ENCODE results near the gene NUF2.
"Not testable (repeated sequence)": the region's sequence is repeated elsewhere in the genome, so short reads cannot be mapped to it uniquely, and the experiment has no call there.

Gene NUF2

DNA sequence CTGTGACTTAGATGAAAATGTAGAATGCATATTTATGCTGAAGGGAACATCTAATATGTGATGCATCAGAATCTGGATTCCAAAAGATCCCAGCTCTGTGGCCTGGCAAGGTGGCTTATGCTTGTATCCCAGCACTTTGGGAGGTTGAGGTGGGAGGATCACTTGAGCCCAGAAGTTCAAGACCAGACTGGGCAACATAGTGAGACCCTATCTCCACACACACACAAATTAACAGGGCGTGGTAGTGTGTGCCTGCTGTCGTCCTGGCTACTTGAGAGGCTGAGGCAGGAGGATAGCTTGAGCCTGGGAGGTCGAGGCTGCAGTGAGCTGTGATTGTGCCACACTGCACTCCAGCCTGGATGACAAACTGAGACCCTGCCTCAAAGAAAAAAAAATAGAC is 1.6 kb downstream of the NUF2 start:
- DNase-seq: not testable (repeated sequence)

DNA sequence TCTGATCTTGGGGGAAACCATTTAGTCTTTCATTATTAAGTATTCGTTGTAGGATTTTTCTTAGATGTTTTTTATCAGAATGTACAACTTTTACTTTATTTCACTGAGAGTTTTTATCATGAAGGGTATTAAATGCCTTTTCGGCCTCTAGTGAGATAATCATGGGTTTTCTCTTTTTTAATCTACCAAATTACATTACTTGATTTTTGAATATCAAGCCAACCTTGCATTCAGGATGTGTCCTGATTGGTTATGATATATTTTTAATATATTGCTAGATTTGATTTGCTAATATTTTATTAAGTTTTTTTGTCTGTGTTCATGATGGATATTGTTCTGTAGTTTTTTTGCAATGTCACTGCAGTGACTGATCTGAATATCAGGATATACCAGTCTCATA is 9.4 kb downstream of the NUF2 start:
- no peak for DNase-seq

DNA sequence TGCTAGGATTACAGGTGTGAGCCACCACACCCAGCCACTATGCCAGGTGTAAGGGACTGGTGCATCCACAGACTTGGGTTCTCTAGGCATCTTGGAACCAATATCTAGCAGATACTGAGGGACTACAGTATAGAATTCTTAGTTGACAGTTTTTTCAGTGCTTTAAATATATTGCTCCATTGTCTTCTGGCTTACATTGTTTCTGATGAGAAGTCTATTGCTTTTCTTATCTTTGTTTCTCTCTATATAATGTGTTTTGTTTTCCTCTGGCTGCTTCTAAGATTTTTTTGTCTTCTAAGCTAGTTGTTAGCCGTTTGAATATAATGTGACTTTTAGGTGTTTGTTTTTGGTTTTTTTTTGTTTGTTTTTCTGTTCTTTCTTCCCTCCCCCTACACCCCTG is 13.5 kb downstream of the NUF2 start:
- no peak for DNase-seq

DNA sequence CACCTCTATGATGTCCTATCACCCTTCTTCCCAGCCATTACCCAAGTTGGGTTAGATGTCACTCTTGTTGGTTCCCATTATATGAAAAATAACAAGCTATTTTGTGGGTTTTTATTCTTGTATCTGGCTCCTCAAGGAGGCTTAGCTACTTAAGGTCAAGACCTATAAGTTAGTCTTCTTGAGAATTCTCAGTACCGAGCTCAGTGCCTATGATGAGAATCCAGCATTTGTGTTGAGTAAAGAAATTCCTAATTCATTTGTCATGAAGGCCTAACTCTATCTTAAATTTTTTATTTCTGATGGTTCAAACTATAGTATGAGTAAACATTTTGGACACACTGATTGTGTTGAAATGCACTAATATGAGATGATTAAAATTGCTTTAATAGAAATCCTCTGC is 15.9 kb downstream of the NUF2 start:
- DNase-seq: no peak

DNA sequence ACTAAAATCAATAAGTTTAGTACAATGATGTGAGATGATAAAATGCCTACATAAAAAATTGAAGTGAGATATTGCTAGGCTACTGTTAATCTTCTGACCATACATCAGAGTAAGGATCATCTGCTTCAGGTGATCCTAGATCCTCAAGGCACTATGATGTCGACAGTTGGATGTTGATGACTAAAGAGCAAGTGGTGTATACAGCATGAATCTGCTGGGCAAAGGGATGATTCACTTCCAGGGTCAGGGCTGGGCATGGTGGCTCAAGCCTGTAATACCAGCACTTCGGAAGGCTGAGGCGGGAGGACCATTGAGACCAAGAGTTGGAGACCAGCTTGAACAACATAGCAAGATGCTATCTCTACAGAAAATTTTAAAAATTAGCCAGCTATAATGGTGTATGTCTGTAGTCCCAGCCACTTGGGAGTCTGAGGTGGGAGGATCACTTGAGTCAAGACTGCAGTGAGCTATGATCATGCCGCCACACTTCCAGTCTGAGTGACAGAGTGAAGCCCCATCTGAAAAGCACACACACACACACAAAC is 24.6 kb downstream of the NUF2 start:
- no peak for DNase-seq

DNA sequence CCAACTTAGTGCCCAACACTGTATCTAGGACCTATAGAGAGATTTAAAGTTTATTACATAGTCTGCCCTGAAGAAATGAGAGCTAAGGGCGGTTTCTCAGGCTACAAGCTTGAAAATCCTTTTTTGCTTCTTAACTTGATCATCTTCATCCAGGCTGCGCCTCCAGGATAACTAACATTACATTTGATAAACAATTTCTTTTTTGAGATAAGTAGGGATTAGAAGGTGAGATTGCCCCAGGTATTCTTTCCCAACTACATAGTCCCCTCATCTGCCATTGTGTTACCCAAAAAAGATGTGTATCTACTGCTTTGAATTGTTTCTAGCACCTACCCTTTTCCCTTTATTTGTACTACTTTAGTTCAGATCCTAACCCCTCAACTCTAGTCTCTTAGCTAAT is 25.4 kb downstream of the NUF2 start:
- no peak for DNase-seq

DNA sequence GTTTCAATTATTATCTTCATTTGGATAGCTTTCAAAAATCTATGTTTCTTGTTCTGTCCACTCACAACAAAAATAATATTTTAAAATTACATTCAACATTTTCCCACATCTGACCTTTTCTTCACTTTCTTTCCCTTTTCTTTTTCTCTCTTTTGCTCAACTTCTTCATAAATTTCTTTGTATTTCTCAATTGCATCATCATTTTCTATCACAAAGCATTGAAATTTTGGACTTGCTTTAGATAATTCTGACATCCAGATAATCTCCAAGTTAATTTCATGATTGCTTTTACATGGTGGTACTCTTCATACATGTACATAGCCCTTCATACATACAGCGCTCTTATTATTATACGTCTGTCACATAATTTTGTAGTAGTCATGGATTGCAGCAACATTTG is 30.2 kb downstream of the NUF2 start:
- no peak for DNase-seq

DNA sequence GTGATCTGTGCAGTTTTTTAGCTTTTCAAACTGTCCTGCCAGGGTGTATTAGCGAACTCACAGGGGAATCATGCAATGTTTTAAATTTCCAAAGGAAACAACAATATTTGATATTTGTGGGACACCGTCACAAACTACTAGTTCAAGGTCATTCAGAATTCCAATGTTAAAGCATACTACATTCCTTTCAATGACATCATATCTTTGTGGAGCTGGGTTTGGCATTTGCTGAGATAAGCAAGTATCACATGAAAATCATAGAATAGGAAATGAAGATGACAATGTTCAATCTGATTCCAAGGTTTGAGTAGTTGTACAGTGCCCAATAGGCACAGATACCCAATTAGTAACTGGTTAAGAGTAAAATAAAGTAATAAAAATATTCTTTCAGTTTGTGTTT is 35.6 kb downstream of the NUF2 start:
- DNase-seq: no peak

DNA sequence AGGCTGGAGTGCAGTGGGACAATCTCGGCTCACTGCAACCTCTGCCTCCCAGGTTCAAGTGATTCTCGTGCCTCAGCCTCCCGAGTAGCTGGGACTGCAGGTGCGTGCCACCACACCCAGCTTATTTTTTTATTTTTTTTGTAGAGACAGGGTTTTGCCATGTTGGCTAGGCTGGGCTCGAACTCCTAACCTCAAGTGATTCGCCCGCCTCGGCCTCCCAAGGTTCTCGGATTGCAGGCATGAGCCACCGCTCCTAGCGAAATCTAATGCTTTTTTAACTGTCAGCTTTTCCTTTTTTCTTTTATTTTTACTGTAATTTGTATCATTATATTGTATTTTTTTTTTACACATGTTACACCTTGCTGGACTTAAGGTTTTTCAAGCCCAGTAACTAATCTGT is 36.4 kb downstream of the NUF2 start:
- not testable (repeated sequence) for DNase-seq

DNA sequence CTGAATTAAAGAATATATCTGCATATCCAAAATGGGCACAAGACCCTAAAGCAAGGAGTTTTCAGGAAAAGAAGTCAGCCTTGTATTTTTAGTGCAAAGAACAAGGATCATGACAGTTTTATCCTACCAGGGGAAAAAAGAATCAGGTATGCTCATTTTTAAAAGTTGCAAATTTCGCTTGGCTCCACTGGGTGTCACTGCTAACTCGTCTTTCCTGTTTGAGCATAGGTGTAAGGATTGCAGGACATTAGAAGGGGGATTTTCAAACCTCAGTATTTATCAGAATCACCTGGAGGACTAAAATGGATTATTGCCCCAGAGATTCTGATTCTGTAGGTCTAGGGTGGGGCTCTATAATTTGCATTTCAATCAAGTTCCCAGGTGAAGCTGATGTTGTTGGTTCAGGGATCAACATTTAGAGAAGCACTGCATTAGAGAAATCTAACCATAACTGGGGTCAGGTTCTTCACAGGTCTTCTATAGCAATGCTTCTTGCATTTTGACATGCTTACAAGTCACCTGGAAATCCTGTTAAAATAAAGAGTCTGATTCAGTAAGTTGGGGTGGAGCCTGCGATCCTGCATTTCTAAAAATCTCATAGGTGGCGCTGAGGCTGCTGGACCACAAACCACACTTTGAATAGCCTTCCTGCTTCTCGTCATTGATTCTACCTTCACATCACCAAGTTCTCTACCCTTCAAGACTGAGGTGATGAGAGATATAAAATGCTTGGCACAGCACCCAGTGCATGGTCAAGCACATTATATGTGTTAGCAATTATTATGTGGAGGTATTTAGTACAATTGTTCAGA is 39.6 kb downstream of the NUF2 start:
- no peak for DNase-seq

DNA sequence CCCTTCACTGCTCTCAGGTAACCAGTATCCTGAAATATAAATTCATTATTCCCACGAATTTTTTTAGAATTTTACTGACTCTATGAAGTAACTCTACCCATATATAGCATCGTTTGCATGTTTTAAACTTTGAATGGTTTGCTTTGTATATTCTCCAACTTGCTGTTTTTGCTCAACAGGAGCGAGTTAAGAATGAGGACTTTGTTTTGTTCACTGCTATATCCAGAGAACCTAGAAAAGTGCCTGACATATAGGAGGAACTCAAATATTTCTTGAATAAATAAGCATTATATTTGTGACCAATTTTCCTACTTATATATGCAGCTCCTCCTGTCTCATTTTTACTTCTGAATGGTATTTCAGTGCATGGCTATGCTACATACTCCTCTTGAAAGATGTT is 43.4 kb downstream of the NUF2 start:
- no peak for DNase-seq

DNA sequence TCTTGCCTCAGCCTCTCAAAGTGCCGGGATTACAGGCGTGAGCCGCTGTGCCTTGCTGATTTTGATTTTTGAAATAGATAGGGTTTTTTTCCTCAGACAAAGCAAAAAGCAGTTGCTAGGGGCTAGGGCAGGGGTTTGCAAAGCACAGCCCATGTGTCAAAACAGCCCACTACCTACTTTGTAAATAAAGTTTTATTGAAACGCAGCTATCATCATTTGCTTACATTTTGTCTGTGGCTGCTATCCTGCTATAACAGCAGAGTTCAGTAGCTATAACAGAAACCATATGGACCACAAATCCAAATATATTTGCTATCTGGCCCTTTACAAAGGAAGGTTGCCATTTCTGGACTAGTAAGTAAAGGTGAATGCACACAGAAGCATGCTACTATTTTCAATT is 44.8 kb downstream of the NUF2 start:
- DNase-seq: no peak

DNA sequence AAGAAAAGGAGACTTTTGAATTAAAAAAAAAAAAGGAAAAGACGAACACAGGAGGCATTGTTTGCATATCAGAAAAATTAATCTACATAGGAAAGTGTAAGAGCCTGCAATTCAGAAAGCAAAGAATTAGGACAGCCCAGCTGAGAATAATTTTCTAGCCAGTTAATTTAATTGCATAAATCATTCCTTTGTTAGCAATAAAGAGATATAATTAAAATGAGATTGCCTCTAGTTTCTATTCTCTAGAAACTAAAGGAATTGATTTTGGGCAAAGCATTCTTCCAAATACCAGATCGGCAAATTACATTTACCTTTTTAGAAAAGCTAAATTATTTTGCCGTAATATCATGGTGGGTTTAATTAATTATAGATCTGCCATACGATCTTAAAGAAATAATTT is 46.0 kb downstream of the NUF2 start:
- no peak for DNase-seq

DNA sequence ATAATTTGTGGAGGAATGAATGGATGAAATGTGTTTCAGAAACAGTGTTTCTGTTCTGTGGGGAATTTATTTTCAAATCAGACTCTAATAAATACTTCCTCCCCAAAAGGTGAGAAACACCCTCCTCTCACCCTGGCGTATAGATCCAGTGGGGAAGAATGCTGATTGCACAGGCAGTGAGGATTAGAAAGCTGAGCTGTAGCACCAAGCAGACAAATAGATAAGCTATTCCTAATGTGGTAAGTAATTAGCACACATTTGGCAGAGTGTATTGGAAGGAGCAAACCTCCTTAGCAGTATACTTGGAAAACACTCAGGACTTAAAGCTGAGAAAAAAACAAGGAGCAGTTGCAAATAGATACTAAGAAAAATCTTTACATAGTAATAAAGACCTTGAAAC is 50.8 kb downstream of the NUF2 start:
- DNase-seq: no peak

DNA sequence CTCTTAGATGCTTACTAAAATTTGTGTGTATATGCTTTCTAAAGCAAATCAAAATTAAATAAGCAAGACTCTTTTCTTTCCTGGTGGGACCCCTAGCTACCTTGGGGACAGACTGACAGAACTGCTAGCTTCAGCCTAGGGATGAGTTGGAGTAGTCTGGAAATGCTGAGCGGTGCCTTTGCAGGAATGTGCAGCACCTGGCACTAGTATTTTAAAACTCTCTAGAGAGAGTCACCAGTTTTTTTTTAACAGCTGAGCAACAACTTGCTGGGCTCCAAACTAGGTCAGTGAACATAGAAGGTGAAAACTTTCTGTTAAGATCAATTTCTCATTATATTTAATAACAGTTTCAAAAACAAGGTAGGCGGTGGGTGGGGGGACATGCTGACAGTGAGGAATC is 56.8 kb downstream of the NUF2 start:
- DNase-seq: no peak

DNA sequence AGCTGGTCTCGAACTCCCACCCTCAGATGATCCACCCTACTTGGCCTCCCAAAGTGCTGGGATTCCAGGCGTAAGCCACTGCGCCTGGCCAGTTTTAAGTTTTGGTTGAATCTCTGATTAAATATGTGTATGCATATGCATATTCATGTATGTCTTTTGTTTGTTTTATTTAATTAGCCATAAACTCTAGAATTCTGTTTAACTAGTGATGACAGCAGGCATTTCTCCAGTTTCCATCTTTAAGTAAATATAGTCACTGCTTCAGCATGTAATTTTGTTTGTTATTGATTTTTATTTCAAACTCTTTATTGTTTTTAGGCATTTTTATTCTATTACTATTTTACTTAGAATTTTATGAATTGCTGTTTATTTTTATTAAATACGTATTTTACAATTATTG is 58.0 kb downstream of the NUF2 start:
- no peak for DNase-seq

DNA sequence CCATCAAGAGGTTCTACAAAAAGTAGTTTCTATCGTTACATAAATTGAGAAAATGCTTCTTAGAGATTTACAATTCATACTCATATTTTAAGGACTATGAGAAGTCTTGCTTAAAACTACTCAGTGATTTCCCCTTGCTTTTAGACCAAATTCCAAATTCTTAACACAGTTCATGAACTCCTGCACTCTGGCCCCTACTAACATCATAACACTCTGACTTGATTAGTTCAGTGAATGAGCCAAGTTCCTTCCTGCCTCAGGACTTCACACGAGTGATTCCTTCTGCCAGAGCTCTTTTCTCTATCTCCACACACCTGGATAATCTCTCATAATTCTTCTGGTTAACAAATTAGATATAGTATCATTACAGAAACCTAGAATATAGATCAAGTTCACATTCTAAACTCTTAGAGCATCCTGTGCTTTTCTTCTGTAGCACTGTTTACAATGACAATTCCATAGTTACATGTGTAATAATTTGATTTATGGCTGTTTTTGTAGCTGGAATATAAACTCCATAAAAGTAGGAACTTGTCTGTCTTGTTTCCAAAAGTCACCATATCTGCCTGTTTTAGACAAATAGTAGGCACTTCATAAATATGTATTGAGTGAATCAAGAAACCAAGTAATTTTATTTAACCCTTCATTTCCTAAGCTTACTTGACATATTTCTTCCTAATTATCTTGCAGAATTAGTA is 59.9 kb downstream of the NUF2 start:
- peak; percentile 6 for DNase-seq

DNA sequence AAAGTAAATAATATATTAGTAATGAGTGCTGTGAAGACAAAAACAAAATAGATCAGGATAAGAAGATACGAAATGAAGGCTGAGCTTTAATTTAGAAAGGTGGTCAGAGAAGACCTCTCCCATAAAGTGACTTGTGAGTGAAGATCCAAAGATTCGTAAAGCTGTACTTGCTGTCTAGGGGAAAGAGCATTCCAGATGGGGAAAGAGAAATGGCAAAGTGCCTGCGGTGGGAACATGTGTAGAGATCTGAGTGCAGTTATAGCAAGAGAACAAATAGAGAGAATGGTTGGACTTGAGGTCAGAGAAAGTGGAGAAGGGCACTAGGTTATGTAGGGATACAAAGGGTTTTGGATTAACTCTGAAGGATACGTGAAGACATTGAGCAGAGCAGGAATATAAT is 60.6 kb downstream of the NUF2 start:
- no peak for DNase-seq

DNA sequence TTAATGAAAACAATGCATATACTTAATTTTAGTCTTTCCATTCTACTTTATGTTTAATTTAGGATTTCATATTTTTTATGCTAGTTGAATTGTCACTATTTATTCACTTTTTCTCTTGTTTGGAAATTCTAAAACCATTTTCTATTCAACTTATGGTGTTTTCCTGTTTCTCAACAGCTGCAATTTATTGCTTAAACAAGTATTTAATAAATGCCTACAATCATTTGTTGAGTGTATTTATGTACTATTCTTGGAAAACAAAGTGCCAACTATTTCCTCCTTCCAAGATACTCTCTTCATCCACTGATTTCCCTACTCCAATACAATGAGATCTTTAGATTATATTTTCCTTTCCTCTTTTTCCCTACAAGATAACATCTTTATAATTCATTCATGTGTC is 65.4 kb downstream of the NUF2 start:
- no peak for DNase-seq

DNA sequence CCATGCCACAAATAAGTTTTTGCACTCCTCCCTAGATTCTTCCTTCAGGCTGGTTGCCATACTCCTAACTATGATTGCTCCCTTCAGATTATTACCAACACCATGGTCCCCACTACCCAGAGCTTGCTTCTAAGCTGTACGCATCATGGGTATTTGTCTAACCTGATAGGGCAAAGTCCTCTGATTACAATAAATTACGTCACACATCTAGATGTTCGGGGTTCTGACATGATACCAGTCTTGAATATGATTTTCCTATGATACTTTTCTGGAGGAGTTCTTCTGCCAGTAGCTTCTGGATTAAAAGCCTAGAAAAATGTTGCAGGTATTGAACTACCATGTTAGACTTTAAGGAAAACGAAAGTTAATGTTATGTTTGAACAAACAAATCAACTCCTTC is 67.2 kb downstream of the NUF2 start:
- DNase-seq: no peak

DNA sequence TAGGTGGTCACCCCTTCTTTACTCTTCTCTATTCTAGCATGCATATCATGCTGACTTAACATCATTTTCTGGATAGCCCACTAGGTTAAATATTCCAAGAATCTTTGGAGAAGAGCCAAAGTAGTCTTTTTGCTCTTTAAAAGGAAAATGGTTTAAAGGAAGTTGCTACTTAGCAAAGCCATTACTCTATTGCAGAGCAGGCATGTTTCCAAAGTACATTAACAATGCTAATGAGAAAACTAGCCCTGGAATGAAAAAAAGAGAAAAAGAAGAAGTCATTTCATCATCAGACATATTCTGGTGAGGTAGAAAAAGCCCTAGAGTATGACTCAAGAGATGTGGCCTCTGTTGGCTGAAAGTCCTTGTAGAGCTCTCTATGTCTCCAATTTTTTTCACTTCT is 74.0 kb downstream of the NUF2 start:
- no peak for DNase-seq

DNA sequence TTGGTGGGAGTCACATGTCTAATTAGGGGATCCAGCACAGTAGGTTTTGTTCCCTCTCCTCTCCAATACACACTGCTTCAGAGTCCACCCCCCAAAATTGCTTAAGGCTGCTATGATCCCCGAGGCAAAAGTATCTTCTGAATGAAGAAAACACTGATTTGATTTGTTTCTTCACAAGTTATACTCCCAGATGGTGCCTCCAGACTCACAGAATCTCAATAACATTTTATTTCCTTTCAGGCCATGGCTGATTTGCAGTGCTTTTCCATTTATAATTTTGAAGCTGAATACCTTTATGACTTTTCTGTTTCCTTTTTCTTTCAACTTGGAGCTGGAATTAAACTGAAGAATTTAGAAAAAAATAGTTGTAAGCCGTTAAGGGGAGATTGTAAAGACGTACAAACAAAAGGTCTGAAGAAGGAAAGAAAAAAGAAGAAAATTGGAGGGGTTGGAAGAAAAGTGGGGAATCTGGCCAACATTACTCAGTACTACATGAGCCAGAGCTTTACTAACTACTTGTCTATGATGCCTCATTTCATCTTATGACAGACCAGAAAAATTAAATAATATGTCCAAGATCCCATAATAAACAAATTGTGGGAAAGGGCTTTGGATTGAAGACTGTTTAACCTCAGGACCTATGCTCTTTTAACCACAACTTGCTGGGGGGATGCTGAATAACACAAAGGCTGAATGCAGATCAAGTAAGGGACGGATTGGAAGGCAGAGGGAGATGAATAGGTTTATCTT is 75.9 kb downstream of the NUF2 start:
- no peak for DNase-seq

DNA sequence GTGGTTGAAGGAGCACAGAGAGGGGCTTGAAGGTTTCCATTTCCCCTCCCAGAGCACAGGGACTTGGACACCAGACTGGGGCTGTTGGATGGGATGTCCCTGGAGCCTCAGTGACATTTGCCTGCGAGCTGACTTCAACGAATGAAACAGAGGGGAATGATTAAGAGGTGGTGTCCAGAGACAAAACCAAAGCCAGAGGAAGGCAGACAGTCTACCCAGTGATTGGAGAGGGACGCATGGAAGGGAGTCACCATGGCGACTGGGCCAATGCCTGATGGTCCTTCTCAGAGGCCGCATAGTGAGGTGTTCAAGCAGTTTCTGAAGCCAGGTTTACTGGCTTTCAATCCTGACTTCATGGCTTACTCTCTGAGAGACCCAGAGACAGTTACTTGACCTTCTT is 77.2 kb downstream of the NUF2 start:
- DNase-seq: no peak
